ENCODE data around the gene PPP6R1. TPM values are rescaled to one million over a fixed set of nuclear protein-coding genes. Genes with fewer than 3 reads are reported as not detected.
A peak's percentile ranks its signal among the peaks of the same experiment; 100 is the strongest.
"Not testable (repeated sequence)": the region's sequence is repeated elsewhere in the genome, so short reads cannot be mapped to it uniquely, and the experiment has no call there.

Gene PPP6R1
- total RNA-seq, 2 donors from 2014 or later, result 56.6 to 59.5 TPM

DNA sequence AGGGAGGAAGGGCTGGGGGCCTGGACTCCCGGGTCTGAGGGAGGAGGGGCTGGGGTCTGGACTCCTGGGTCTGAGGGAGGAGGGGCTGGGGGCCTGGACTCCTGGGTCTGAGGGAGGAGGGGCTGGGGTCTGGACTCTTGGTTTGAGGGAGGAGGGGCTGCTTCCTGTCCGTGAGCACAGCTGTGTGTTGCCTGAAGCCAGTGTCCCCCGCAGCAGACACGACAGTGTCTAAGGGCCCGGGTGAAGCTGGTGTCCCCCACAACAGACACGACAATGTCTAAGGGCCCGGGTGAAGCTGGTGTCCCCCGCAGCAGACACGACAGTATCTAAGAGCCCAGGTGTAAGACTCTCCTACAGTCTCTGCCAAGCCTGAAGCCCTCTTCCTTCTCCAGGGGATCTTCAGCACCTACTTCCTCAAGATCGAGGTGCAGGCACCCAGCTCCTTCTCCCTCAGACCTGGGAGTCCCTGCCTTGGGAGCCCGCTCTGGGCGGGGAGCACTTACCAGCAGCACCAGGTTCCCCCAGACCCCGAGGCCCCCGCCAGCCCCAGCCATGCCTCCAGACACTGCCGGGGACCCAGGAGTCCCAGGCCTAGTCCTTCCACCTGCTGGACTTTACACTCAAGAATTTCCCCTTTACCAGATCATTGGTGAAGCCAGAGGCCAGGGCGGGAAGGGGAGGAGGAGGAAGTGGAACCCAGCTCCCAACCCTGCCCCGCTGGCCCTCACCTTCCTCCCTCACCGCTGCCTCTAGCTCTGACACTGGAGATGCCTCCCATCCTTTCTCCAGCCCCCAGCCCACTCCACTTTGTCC, 49.7 kb downstream of the PPP6R1 start, which contains the start of gene PTPRH:
TSS of gene PTPRH (minus strand) at position 622 of the 813 bp plus-strand sequence. CDS start at position 554, 68 bp downstream.
- intact Hi-C loops (cut with DNase I, micrococcal nuclease), result no loop called here
- ATAC-seq, result peak; percentile 75
- DNase-seq, result peak; percentile 79 to 84

DNA sequence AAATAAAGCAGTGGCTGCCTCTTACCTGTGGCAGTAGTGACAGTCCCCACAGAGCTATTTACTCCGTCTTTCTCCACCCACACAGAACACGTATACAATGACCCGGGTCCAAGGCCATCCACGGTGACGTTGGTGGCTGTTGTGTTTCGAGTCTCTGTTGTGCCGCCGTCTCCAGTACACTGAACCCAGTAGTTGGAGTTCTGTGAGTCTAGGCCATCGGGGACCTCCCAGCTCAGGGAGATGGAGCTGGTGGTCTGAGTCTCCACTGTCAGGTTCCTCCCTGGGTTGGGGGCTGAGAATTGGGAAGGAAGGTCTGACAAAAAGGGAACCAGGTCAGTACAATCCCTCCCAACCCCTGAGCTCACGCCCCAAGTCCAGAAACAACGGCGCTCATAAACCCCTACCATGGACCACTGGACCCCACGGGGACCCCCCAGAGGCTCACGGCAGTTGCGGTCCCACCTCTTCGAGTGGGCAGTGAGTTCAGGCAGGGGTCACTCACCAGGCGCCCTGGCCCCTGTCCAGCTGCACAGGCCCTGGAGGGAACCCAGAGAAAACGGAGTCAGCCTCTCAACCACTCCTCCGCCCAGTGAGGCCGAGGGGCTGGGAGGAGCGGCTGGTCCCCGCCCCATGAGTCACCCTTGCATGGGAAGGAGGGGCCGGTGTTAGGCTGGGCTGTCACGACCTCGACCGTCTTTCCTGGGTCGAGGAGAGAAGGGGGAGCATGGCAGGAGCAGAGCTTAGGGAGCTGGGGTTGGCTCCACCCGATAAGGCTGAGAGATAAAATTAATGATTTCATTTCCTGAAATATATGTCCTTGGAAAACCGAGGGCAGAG, 51.9 kb downstream of the PPP6R1 start:
- ATAC-seq (peak; percentile 83), DNase-seq (peak; percentile 87 to 93)
- intact Hi-C loops (cut with DNase I, micrococcal nuclease), result no loop called here

DNA sequence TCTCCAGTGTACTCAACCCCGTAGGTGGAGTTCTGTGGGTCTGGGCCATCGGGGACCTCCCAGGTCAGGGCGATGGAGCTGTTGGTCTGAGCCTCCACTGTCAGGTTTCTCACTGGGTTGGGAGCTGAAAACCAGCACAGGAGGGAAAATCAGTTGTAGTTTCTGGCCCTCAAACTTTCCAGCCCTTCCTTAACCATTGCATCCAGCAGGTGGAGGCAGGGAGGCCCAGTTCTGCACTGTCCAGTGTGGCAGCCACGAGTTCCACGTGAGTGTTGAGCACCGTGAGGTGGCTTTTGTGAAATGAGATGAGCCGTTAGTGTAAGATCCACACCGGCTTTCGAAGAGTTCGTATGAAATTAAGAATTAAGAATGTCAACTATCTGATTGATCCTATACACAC, 56.6 kb downstream of the PPP6R1 start:
- intact Hi-C loops (cut with DNase I, micrococcal nuclease); DNase-seq; ATAC-seq: not testable (repeated sequence)

GRCh38 chr19:55199620-55200204, 59.1 kb downstream of the PPP6R1 start:
- ATAC-seq, result no peak
- intact Hi-C loops (cut with DNase I, micrococcal nuclease), result no loop called here

GRCh38 chr19:55198651-55199050, 60.2 kb downstream of the PPP6R1 start:
- intact Hi-C loops (cut with DNase I, micrococcal nuclease), result no loop called here

More at GRCh38 chr19:55199620-55200204, 59.1 kb downstream of the PPP6R1 start:
- no peak for DNase-seq

DNA sequence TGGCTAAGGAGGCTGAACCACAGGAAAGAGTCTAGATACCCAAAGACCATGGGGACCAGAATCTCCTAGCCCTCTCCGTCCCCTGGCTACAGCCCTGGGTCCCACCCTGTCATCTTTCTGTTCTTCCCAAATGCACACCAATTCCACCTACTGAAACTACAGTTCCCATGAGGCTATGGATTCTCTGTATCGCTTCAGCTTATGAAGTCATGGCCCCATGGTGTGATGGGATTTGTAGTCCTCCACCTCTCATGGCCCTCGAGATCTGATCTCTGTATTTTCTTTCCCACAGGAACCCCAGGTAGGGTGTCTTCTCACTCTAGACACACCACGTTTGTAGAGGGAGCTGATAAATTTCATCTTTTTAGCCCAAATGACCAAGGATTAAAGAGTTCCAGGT, 61.3 kb downstream of the PPP6R1 start:
- intact Hi-C loops (cut with DNase I, micrococcal nuclease), result no loop called here
- no peak for DNase-seq
- ATAC-seq, result peak; percentile 18

More at GRCh38 chr19:55198651-55199050, 60.2 kb downstream of the PPP6R1 start:
- no peak for ATAC-seq
- DNase-seq, result no peak

GRCh38 chr19:55196803-55197202, 62.0 kb downstream of the PPP6R1 start:
- peak; percentile 8 for ATAC-seq
- no peak for DNase-seq
- intact Hi-C loops (cut with DNase I, micrococcal nuclease), result no loop called here

DNA sequence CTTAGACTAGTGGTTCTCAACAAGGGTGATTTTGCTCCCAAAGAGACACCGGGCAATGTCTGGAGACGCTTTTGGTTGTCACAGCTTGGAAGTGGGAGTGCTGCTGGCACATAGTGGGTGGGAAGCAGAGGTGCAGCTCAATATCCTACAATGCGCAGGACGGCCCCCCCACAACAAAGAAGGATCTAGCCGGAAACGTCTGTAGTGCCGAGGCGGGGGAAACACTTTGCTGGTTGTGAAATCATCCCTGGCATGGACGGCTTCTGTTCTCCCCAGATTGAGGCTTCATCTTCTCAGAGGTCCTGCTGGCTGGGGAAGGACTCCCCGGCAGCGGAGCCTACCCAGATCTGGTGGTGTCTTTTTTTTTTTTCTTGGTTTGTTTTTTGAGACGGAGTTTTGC, 65.3 kb downstream of the PPP6R1 start:
- intact Hi-C loops (cut with DNase I, micrococcal nuclease), result no loop called here
- DNase-seq (no peak), ATAC-seq (no peak)

DNA sequence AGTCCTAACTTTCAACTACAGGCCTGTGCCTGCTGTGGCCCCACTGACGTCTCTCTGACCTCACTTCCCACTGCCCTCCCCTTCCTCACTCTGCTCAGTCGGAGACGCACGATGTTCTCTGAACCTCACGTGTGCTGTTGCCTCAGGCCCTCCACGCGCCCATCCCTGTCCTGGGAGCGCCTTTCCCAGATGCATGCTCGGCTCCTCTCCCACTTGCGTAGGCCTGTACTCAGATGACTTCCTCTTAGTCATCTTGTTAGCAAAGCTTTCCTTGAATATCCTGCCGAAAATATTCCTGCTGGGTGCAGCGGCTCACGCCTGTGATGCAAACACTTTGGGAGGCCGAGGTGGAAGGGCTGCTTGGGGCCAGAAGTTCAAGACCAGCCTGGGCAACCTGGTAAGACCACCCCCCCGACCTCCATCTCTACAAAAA, 69.4 kb downstream of the PPP6R1 start:
- DNase-seq, result no peak
- ATAC-seq, result peak; percentile 12
- intact Hi-C loops (cut with DNase I, micrococcal nuclease), result no loop called here

DNA sequence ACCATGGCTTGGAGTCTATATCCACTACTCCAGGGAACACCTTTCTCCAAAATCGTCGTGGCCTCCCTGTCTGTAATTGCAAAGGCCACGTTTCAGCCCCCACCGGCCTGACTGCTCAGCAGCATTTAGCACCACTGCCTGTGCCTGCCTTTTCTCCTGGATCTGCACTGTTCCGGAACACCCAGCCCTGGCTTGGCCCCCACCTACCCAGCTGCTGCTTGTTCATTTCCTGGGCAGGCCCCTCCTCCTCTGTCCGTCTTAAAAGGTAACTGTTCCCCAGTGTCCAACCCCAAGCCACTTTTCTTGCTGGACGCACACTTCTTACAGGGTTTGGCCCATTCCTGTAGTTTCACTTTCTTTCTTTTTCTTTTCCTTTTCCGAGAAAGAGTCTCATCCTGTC, 70.2 kb downstream of the PPP6R1 start:
- intact Hi-C loops (cut with DNase I, micrococcal nuclease), result no loop called here
- DNase-seq (no peak), ATAC-seq (peak; percentile 5)

DNA sequence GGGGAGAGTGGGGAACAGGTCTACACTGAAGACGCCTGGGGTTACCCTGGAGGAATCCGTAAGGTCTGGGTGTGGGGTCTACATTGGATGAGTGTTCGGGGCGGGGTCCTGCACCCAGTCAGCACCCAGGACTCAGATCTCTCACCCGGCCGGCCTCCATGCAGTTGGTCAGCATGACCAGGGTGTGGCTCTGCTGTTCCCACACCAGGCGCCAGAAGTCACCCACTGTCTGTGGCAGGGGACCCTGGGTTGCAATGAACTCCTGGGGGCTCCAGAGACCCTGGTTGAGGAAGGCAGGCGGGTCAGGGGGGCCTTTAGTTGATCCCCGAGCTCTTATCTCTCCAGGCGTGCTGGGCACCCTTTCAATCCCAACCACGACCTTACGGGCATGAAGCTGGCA, 72.7 kb downstream of the PPP6R1 start:
- DNase-seq (no peak), ATAC-seq (peak; percentile 10)
- intact Hi-C loops (cut with DNase I, micrococcal nuclease), result no loop called here

GRCh38 chr19:55181740-55182139, 77.1 kb downstream of the PPP6R1 start:
- DNase-seq, result no peak
- intact Hi-C loops (cut with DNase I, micrococcal nuclease), result no loop called here
- ATAC-seq, result no peak

Small RNA genes within 50 kb of the gene (microRNA-seq; reads per million reads assigned to microRNA genes)
- 0 to 1.1 reads per million in 2 donors for gene MIR6802
- gene MIR6803, result 3.2 to 6.8 reads per million in 2 donors
- 0.53 to 8.2 reads per million in 2 donors for gene MIR6804

Other genes with a start within 250 kb of the PPP6R1 start
- gene GP6, start 220.8 kb downstream of the PPP6R1 start, total RNA-seq, result under 1 TPM; 0.28 to 0.49 TPM
- 10 to 100 TPM; 50.5 to 69.3 TPM for gene RDH13, start 195.9 kb downstream of the PPP6R1 start, total RNA-seq
- 10 to 100 TPM; 42.1 to 75.9 TPM for gene EPS8L1, start 183.1 kb downstream of the PPP6R1 start, total RNA-seq
- 100 to 1,000 TPM; 102 to 118 TPM for gene PPP1R12C, start 141.4 kb downstream of the PPP6R1 start, total RNA-seq
- under 1 TPM; 0.40 to 0.70 TPM for gene TNNT1, start 109.8 kb downstream of the PPP6R1 start, total RNA-seq
- gene TNNI3, start 101.3 kb downstream of the PPP6R1 start, total RNA-seq, result 1 to 10 TPM in 1 of 2 donors, not detected in 1; 1.1 TPM
- 1 to 10 TPM in 1 of 2 donors, under 1 TPM in 1; 0.79 to 2.6 TPM for gene DNAAF3, start 92.4 kb downstream of the PPP6R1 start, total RNA-seq
- 1 to 10 TPM in 1 of 2 donors, under 1 TPM in 1; 0.64 to 1.9 TPM for gene SYT5, start 78.7 kb downstream of the PPP6R1 start, total RNA-seq
- gene PTPRH, start 49.5 kb downstream of the PPP6R1 start, total RNA-seq, result 100 to 1,000 TPM in 1 of 2 donors, 10 to 100 TPM in 1; 95.7 to 104 TPM
- 1 to 10 TPM; 2.2 to 2.9 TPM for gene TMEM86B, start 30.3 kb downstream of the PPP6R1 start, total RNA-seq
- 10 to 100 TPM; 28.4 to 35.2 TPM for gene HSPBP1, start 21.1 kb upstream of the PPP6R1 start, total RNA-seq
- gene BRSK1, start 25.0 kb upstream of the PPP6R1 start, total RNA-seq, result 1 to 10 TPM in 1 of 2 donors, under 1 TPM in 1; 0.95 to 1.3 TPM
- 10 to 100 TPM; 50.2 to 54.6 TPM for gene TMEM150B, start 66.3 kb upstream of the PPP6R1 start, total RNA-seq
- gene KMT5C, start 80.9 kb upstream of the PPP6R1 start, total RNA-seq, result 10 to 100 TPM; 19.0 to 20.7 TPM
- 10 to 100 TPM; 23.0 to 27.6 TPM for gene COX6B2, start 95.7 kb upstream of the PPP6R1 start, total RNA-seq
- not detected for gene GARIN5B, start 104.2 kb upstream of the PPP6R1 start, total RNA-seq
- gene IL11, start 111.4 kb upstream of the PPP6R1 start, total RNA-seq, result under 1 TPM; 0.31 to 0.46 TPM
- not detected for gene TMEM190, start 117.8 kb upstream of the PPP6R1 start, total RNA-seq
- 10 to 100 TPM; 83.4 to 89.4 TPM for gene TMEM238, start 125.3 kb upstream of the PPP6R1 start, total RNA-seq
- 1,000 to 10,000 TPM; 1,151 to 1,179 TPM for gene RPL28, start 126.9 kb upstream of the PPP6R1 start, total RNA-seq
- gene UBE2S, start 148.8 kb upstream of the PPP6R1 start, total RNA-seq, result 10 to 100 TPM; 20.9 to 33.7 TPM
- gene SHISA7, start 184.3 kb upstream of the PPP6R1 start, total RNA-seq, result not detected
- gene ISOC2, start 202.6 kb upstream of the PPP6R1 start, total RNA-seq, result 100 to 1,000 TPM in 1 of 2 donors, 10 to 100 TPM in 1; 63.5 to 115 TPM
- not detected for gene C19orf85, start 205.7 kb upstream of the PPP6R1 start, total RNA-seq
- 10 to 100 TPM in 1 of 2 donors, 1 to 10 TPM in 1; 8.0 to 10.3 TPM for gene ZNF628, start 217.6 kb upstream of the PPP6R1 start, total RNA-seq
- 1 to 10 TPM; 4.0 to 4.8 TPM for gene NAT14, start 226.2 kb upstream of the PPP6R1 start, total RNA-seq
- gene SSC5D, start 229.4 kb upstream of the PPP6R1 start, total RNA-seq, result 1 to 10 TPM; 2.6 to 5.8 TPM